Right renal cortex interstitium (tissue), 3 donors: Measurements from ENCODE around the gene MCC. TPM values are rescaled to one million over a fixed set of nuclear protein-coding genes. Genes with fewer than 3 reads are reported as not detected.

Experiments
- DNase-seq, 3 donors: peaks; one replicate each; pipeline ENCODE4 v3.0.0-alpha.2; 2013; ENCODE audit warnings: low read depth in 3 of 3, low spot score in 2 of 3
- polyA plus RNA-seq, 3 donors: library from polyadenylated mRNA; unstranded; fragments of 120-200 nt; gene quantifications; one replicate each; pipeline ENCODE4 v1.2.1, GENCODE V29; 2013; ENCODE audit not compliant: insufficient read length in 3 of 3

The MCC gene
- polyA plus RNA-seq, 3 donors = 27.5 to 32.1 (median 31.6) TPM

DNA sequence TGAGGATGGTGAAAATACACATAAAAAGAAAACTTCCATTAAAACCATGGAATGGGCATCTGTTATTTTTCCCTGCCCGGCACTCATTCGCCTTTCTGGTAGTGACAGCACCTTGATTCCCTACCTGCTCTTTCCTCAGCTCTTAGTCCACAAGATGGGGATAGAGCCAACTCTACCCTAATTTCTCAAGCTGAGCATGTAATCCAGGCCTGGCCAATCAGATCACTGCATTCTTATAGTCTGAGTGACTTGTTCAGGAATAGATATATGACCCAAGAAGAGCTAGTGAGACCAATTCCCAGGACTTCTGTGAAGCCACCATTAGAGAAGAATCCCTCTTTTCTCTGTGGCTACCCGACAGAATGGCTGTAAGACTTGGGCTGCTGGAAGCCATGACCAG is 111.6 kb downstream of the MCC start:
- DNase-seq = no peak

DNA sequence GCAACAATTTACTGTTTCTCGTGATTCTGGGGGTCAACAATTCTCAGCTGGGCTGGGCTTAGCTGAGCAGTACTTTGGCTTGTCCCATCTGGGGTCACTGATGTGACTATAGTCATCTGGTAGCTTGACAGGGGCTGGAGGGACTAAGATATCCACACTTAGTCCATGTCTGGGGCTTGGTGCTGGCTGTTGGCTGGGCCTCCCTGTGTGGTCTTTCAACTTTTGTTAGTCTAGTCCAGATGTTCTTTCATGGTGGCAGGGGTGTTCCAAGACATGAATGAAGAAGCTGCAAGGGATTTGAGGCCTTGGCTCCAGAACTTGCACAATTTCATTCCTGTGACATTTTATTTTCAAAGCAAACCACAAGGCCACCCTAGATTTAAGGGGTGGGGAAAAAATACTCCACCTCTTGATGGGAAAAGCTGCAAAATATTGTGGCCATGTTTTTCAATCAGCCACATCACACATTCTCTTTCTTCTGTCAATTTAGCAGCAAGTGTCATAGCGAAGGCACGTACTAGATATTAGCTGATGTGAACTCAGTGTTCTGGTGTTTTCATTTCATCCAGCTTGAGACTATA is 112.7 kb downstream of the MCC start:
- peak in 1 of 3 donors; percentile 48 for DNase-seq

DNA sequence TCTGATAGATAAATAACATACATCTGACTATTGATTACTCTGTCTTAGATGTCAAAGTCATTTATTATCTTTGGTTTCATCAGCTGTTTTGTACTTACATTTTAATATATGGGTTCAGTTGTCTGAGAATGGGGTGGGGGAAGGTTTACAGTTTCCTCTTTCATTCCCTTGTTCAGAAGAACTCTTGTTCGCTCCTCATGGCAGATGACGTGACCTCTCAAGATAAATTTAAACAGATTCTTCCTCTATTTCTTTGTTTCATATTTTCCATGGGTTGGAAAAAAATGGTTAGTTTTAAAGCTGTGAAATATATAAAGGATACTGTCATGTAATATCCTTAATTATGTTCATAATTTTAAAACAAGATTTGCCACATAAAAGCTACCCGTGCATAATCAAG is 114.8 kb downstream of the MCC start:
- no peak for DNase-seq

DNA sequence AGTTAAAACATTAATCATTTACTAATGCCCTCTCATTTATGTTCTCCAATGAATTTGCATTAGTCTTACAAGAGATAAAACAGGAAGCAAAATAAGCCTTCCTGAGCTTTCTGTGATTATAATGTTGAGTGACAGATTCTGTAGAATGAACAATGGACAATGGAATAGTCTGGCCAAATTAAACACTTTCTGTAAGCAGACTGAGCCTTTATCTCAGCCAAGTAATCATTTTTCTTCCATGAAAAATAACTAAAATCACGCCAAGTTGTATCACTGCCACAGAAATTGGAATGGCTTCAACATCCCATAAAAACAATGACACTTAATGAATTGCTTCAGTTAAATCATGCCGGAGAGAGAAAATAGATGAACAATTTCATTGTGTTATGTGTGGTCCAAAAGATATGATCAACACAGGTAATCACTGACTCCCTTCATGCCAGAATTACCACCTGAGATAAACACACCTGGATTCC is 116.5 kb downstream of the MCC start:
- no peak for DNase-seq

DNA sequence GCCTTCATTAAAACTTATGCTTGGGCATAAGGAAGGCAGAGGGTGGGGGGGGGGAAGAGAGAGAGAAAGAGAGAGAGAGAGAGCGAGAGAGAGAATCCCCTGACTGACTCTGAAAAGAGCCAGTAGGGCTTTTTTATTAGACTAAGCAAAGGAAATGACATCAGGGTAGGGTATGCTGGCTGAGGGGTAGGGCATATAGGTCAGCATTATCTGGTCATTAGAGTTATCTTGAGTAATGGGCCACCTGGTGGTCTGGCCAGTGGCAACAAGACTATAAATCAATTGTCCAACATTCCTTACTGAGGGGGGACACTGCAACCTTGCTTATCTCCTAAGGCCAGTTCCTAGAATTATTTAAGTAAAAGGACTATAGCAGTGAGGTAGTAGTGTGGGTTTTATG is 120.7 kb downstream of the MCC start:
- no peak for DNase-seq

DNA sequence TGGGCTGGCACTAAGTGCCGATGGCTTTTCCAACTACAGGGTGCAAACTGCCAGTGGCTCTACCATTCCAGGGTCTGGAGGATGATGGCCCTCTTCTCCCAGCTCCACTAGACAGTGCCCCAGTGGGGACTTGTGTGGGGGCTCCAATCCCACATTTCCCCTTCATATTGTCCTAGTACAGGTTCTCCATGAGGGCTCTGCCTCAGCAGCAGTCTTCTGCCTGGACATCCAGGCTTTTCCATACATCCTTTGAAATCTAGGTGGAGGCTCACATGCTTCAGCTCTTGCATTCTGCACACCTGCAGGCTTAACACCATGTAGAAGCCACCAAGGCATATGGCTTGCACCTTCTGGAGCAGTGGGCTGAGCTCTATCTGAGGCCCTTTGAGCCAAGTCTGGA is 123.8 kb downstream of the MCC start:
- no peak for DNase-seq

DNA sequence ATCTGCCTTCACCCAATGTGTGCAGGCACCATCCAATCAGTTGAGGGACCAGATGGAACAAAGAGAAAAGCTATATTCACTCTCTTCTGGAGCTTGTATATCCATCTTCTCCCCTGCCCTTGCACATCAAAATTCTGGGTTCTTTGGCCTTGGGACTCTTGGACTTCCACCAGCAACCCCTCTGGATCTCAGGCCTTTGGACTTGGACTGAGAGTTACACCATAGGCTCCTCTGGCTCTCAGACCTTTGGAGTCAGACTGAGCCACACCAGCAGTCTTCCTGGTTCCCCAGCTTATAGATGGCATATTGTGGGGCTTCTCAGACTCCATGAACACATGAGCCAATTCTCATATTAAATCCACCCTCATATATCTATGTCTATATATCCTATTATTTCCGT is 126.6 kb downstream of the MCC start:
- no peak for DNase-seq

DNA sequence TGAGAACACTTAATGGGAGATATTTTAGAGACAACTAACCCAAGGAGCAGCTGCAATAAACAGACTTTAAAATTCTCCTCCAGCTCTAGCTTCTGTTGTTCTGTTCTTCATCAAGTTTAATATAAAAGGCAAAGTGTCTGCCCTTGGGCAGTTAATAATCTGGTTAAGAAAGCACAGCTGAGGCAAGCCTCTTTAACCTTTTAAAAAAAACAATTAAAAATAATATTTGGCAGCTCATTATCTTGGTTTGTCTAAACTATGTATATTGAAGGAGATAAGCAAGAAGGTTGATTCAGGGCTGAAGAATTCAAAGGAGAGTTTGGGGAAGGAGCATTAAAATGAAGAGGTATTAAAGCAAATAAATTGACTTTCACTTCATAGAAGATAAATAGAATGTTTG is 128.8 kb downstream of the MCC start:
- DNase-seq = no peak

DNA sequence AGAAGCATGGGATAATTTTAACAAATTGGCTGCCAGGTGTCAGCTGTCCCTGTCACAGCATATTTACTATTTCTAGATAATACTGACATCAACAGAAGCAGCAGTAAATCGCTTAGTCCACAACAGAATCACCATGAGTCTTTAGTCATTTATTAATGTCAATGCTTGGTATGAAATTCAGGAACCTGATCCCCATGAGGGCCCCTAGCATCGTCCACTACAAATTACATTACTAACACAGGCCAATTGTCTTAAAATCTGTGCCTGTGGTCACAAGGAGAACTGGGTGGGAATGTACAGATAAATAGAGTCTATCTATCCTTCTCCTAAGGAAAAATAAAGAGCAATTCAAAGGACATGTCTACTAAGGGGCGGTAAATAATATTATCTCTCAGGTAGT is 129.6 kb downstream of the MCC start:
- no peak for DNase-seq

DNA sequence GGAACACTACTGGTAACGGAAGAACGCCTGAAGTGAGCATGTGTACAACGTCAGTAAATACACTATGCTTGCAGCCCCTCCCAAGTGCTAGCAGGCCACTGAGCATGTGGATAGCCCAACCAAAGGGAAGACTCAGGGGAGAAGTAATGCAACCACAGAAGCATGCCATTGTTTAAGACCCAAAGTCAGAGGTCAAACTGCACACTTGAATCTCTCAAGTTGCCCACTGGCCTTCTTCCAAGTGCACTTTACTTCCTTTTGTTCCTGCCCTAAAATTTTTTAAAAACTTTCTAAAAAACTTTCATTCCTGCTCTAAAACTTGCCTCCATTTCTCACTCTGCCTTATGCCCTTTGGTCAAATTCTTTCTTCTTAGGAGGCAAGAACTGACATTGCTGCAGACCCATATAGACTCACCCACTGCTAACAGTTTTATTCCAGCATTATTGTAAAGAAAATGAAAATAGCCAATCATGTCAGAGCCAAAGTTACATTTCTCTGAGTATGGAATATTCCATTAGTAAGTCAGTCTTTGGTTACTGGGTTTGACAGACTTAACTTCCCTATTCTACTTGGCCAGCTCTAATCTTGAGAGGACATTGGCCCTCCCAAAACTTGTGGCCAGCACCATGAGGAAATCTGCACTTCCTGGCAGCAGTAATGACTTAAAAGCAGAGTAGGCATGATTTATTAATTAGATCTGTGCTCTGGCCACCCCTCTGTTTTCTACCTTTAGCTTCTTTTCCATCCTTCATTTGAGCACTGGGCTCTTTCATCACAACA is 130.4 kb downstream of the MCC start:
- no peak for DNase-seq

DNA sequence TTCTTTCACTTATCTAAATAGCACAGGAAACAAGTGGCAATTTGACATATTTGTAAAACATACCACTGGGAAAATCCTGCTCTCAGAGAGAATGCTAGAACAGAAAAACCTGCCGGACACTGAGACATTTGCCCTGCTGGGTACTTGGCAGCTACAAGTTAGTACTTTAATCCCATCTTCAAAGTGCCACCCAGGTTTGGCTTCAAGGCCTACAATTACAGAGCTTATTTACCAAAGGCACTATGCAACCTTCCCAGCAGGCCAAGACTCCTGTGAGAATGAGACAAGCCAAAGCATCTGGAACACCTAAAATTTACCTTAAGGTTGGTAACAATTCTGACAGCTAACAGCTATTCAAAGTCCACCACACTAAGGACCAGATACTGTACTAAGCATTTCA is 131.8 kb downstream of the MCC start:
- no peak for DNase-seq

DNA sequence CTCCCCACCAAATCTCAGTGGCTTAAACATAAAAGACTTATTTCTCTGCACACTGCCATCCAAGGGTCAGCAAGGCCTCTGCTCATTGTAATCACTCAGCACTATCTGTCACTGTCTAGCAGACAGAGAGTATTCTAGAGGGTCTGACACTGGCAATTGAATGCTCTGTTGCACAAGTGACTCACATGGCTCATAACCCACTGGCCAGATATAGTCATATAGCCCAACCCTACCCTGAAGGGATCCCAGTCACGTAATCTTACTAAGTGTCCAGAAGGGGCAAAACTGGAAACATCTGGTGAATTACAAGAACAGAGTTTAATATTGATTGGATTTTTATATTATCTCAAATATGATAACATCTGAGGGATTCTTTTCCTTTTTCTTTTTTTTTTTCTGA is 134.2 kb downstream of the MCC start:
- DNase-seq = no peak

DNA sequence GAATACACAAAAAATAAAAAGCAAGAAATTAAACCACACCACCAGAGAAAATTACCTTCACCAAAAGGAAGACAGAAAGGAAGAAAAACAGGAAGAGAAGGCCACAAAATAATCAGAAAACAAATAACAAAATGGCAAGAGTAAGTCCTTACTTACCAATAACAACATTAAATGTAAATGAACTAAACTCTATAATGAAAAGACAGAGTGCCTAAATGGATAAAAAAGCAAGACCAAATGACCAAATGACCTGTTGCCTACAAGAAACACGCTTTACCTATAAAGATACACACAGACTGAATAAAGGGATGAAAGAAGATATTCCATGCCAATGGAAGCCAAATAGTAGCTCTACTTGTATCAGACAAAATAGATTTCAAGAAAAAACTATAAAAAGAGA is 140.7 kb downstream of the MCC start:
- no peak for DNase-seq

DNA sequence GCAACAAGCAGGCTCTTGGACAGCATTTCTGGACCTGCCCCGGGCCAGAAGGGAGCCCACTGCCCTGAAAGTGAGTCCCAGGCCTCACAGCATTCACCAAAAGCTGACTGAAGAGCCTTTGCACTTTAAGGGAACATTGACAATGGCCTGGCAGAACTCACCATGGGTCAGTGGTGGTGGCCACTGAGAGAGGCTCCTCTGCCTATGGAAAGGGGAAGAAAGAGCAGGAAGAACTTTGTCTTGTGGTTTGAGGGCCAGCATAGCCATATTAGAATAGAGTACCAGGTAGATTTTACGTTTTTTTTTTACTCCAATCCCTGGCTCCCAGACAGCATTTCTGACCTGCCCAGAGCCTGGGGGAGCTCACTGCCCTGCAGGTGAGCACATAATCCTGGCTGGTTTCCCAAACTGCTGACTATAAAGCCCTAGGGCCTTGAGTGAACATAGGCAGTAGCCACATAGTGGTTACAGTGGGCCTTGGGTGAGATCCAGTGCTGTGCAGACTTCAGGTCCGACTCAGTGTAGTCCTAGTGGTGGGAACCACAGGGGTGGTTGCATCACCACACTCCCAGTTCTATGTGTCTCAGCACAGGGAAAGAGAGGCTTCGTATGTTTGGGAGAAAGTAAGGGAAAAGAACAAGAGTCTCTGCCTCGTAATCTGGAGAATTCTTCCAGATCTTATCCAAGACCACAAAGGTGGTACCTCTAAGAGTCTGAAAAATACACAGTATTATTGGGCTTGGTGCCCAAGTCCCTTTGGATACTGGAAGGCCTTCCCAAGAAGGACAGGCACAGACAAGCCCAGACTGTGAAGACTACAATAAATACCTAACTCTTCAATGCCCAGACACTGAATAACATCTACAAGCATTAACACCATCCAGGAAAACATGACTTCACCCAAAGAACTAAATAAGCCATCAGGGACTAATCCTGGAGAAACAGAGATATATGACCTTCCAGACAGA is 143.0 kb downstream of the MCC start:
- no peak for DNase-seq

DNA sequence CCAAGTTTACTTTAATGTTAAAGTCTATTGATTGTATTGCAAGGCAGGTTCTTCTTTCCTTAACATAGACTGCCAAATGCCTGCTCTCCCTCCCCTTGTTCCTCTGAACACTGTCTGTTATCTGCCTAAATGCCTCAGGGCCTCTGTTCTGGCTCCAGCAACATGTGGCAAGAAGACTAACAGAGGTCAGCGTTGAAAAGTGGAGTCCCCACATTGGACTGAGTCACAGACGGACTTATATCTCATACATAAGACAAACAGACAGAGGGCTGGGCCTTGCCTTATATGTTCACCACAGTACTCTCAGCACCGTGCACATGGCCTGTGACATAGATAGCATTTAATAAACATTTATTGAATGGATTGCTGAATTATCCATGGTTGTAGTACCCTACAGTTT is 144.9 kb downstream of the MCC start:
- DNase-seq = no peak

DNA sequence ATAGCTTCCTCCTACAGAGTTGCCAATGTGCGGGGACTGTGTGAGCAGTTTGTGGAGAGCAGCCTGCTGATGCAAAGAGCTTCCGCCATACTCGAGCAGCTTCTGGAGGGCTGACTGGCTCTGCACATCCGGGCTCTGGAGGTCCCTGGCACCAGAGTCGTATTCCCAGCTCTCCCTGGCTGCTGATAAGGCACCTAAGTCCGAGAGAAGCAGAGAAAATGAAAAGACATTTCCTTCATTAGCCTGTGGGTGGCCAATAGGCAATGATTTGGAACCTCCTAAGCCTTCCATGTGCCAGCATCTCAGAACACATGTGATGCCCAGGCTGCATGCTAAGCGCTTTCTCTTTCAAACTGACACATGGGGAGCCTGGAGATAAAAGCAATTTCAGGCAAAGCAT is 147.7 kb downstream of the MCC start:
- DNase-seq = no peak

DNA sequence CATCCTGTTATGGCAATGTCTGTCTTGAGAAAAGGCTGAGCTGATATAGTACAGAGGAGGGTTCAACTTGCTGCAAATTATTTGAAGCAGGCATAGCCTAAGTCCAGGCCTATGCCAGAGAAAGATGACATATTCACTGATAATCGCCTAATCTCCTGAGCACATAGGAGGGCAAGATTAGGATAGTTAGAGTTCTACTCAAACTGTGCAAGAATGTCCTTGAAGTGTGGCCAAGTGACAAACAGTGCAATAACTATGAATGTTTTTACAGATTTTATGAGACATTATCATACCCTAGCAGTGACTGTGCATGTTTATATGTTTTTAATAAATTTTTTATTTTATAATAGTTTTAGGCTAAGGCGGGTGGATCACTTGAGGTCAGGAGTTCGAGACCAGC is 149.6 kb downstream of the MCC start:
- no peak for DNase-seq

DNA sequence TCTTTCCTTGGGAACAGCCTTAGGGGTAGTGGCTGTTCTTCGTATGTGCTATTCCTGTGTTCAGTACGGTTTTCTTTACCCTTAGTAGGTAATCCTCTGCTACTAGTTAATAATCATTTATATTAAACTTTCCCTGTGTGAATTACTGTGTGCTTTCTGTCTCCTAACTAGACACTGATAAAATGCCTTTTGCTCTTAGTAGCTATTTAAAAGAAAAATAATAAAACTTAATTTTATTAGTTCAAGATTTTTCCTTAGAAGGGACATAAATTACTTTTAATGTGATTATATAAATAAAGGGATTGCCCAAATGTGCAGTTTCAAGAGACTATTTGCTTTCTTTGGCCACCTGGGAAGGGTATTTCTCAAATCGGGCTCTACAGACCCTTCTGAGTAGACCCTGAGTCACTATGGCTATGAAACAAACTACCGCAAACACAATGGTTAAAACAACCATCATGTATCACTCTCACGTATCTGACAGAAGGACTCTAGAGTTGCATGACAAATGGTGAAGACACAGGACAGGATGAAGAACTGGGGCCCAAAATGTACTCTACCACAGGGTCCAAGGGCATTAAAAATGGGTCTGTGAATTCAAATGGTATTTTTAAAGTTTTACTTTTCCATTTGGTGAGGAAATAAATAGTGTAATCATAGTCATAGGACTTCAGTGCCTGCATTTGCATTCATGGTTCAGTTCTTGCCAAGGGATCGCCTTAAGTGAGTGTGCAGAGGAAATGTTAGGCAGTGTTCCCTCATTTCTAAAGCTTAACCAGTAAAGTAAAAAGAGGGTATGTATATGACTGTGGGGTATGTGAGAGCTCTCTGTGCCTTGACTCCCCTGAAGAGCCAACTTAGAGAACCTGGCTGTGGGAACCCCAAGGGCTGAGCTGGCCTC is 150.5 kb downstream of the MCC start:
- no peak for DNase-seq

DNA sequence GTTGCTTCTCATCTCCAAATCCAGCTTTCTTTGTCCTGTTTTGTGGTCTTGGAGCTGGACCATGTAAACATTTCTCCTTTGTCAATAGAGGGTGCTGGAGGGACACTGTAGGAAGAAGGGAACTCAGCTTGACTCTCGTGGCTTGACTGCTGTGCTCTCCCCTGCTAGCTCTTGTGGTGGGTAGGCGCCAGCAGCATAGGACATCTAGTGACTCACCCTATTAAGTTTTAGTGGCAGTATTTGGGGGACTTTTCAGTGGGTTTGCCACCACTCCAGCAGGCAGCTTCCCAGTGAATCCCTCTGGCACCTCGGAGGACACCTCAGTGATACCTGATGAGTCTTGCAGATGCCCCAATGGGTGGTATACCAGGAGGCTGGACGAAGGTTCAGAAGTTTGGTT is 151.3 kb downstream of the MCC start:
- peak in 1 of 3 donors; percentile 50 for DNase-seq

DNA sequence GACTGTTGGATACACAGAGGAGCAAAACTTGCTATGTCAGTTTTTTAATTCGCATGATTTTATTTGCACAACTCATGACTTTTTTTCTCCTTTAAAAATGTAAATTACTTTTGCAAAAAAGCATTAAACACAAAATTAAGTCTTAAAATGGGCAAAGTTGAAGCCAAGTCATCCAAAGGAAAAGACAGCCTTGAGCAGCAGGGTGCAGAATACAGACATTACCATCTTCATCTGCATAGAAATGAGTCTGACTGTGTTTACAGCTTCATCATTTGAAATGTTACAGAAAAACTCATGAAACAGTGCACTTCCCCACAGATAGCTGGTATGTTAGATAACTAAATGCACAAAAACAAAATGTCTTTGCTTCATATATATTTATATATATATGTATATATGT is 154.8 kb downstream of the MCC start:
- no peak for DNase-seq

DNA sequence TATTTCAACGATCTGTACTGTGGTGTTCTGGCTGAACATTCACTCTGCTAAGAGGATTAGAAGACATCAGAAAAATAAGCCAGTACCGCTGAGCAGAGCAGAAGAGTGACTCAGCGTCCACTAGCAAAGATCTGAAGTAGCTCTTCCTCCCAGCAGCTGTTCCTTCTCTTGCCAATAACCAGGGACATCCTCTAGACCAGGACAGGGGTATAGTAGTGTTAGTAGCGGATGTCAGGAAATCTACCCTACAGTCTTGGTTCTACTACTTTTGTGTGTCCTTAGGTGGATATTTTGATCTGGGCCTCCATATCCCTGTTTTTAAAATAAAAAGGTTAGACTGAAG is 157.1 kb downstream of the MCC start:
- no peak for DNase-seq
